ENCODE data around the gene GGT6.

The GGT6 gene

GRCh38 chr17:4536742-4537411 lies 23.5 kb downstream of the GGT6 start:
- no peak for DNase-seq

GRCh38 chr17:4536259-4536741 lies 24.1 kb downstream of the GGT6 start:
- DNase-seq, result no peak

GRCh38 chr17:4535667-4536258 lies 24.6 kb downstream of the GGT6 start:
- DNase-seq, result no peak

GRCh38 chr17:4534928-4535666 lies 25.3 kb downstream of the GGT6 start:
- DNase-seq, result no peak

GRCh38 chr17:4534515-4534914 lies 25.9 kb downstream of the GGT6 start:
- DNase-seq, result no peak

- no peak for DNase-seq
Measured at GRCh38 chr17:4533523-4534504, 26.6 kb downstream of the GGT6 start.

GRCh38 chr17:4532860-4533522 lies 27.4 kb downstream of the GGT6 start:
- DNase-seq, result no peak

GRCh38 chr17:4531988-4532736 lies 28.2 kb downstream of the GGT6 start:
- DNase-seq, result no peak

GRCh38 chr17:4530799-4531730 lies 29.3 kb downstream of the GGT6 start:
- no peak for DNase-seq

GRCh38 chr17:4529533-4530152 lies 30.7 kb downstream of the GGT6 start:
- DNase-seq, result no peak

- DNase-seq, result no peak
Measured at GRCh38 chr17:4527566-4528125, 32.7 kb downstream of the GGT6 start.

GRCh38 chr17:4527134-4527533 lies 33.2 kb downstream of the GGT6 start:
- DNase-seq, result no peak

GRCh38 chr17:4525691-4526397 lies 34.5 kb downstream of the GGT6 start:
- DNase-seq, result no peak

- no peak for DNase-seq
Measured at GRCh38 chr17:4523946-4524345, 36.4 kb downstream of the GGT6 start.

- DNase-seq, result no peak
Measured at GRCh38 chr17:4522661-4523060, 37.7 kb downstream of the GGT6 start.

- no peak for DNase-seq
Measured at GRCh38 chr17:4520894-4521600, 39.3 kb downstream of the GGT6 start.

GRCh38 chr17:4520060-4520893 lies 40.1 kb downstream of the GGT6 start:
- DNase-seq, result no peak
